Stimulated activated CD4-positive, alpha-beta T cell treated with anti-CD3 and anti-CD28 coated beads, Interleukin-2, amount 100 ng/mL, for 4 hours (primary cell): ENCODE measurements around the gene MYH6.
"Not testable (repeated sequence)": the region's sequence is repeated elsewhere in the genome, so short reads cannot be mapped to it uniquely, and the experiment has no call there.

ENCODE experiments used
- DNase-seq: peaks from one replicate; pipeline ENCODE4 v3.0.0-alpha.2; 2020; ENCODE audit warnings: low read depth

Gene MYH6

GRCh38 chr14:23392613-23393012 is 15.5 kb downstream of the MYH6 start:
- no peak for DNase-seq

- not testable (repeated sequence) for DNase-seq
Observed at GRCh38 chr14:23389871-23390270, 18.2 kb downstream of the MYH6 start.

GRCh38 chr14:23389396-23389795 is 18.7 kb downstream of the MYH6 start:
- DNase-seq = no peak

GRCh38 chr14:23388996-23389395 is 19.1 kb downstream of the MYH6 start:
- no peak for DNase-seq

- no peak for DNase-seq
Observed at GRCh38 chr14:23387916-23388882, 19.9 kb downstream of the MYH6 start.

GRCh38 chr14:23386999-23387398 is 21.1 kb downstream of the MYH6 start:
- DNase-seq = no peak

GRCh38 chr14:23386266-23386657 is 21.8 kb downstream of the MYH6 start:
- not testable (repeated sequence) for DNase-seq

- no peak for DNase-seq
Observed at GRCh38 chr14:23385642-23386265, 22.3 kb downstream of the MYH6 start.

- DNase-seq = no peak
Observed at GRCh38 chr14:23385244-23385641, 22.8 kb downstream of the MYH6 start.

GRCh38 chr14:23384364-23385080 is 23.6 kb downstream of the MYH6 start:
- DNase-seq = no peak

- no peak for DNase-seq
Observed at GRCh38 chr14:23382731-23383440, 25.2 kb downstream of the MYH6 start.

- DNase-seq = no peak
Observed at GRCh38 chr14:23382276-23382675, 25.8 kb downstream of the MYH6 start.

- DNase-seq = no peak
Observed at GRCh38 chr14:23381871-23382270, 26.2 kb downstream of the MYH6 start.

- DNase-seq = no peak
Observed at GRCh38 chr14:23380976-23381375, 27.1 kb downstream of the MYH6 start.

GRCh38 chr14:23380197-23380914 is 27.7 kb downstream of the MYH6 start:
- DNase-seq = no peak

- peak; percentile 56 for DNase-seq
Observed at GRCh38 chr14:23379366-23380196, 28.5 kb downstream of the MYH6 start.

GRCh38 chr14:23378612-23379220 is 29.4 kb downstream of the MYH6 start:
- DNase-seq = no peak

- DNase-seq = no peak
Observed at GRCh38 chr14:23377573-23378563, 30.2 kb downstream of the MYH6 start.

GRCh38 chr14:23377198-23377550 is 30.9 kb downstream of the MYH6 start:
- no peak for DNase-seq
